NCI-H2196 (cell line): ENCODE results near the gene TTI1.
"Not testable (repeated sequence)": the region's sequence is repeated elsewhere in the genome, so short reads cannot be mapped to it uniquely, and the experiment has no call there.

ENCODE experiments used
- DNase-seq: peaks from one replicate; lab custom pipeline; 2025; ENCODE audit not compliant: unreplicated experiment; lab: John Stamatoyannopoulos, UW

Gene TTI1

GRCh38 chr20:37970856-37971245 is 62.4 kb downstream of the TTI1 start:
- DNase-seq = no peak

- DNase-seq = no peak
Observed at GRCh38 chr20:37969949-37970855, 63.1 kb downstream of the TTI1 start.

GRCh38 chr20:37968841-37969401 is 64.3 kb downstream of the TTI1 start:
- no peak for DNase-seq

- DNase-seq = not testable (repeated sequence)
Observed at GRCh38 chr20:37963483-37963882, 69.8 kb downstream of the TTI1 start.

GRCh38 chr20:37961066-37961465 is 72.2 kb downstream of the TTI1 start:
- DNase-seq = no peak

- no peak for DNase-seq
Observed at GRCh38 chr20:37958856-37959520, 74.3 kb downstream of the TTI1 start.

- DNase-seq = peak; percentile 57
Observed at GRCh38 chr20:37956107-37956585, 77.1 kb downstream of the TTI1 start.

- DNase-seq = no peak
Observed at GRCh38 chr20:37955511-37955910, 77.7 kb downstream of the TTI1 start.

- DNase-seq = no peak
Observed at GRCh38 chr20:37954626-37955025, 78.6 kb downstream of the TTI1 start.

- no peak for DNase-seq
Observed at GRCh38 chr20:37954190-37954589, 79.1 kb downstream of the TTI1 start.

GRCh38 chr20:37948956-37949355 is 84.3 kb downstream of the TTI1 start:
- DNase-seq = no peak

GRCh38 chr20:37947943-37948342 is 85.3 kb downstream of the TTI1 start:
- DNase-seq = no peak

- DNase-seq = no peak
Observed at GRCh38 chr20:37946946-37947345, 86.3 kb downstream of the TTI1 start.

- peak; percentile 35 for DNase-seq
Observed at GRCh38 chr20:37945091-37945547, 88.1 kb downstream of the TTI1 start.

- no peak for DNase-seq
Observed at GRCh38 chr20:37944456-37944981, 88.7 kb downstream of the TTI1 start.

GRCh38 chr20:37943501-37944455 is 89.5 kb downstream of the TTI1 start:
- no peak for DNase-seq

- DNase-seq = no peak
Observed at GRCh38 chr20:37943033-37943432, 90.2 kb downstream of the TTI1 start.

- DNase-seq = no peak
Observed at GRCh38 chr20:37941992-37942391, 91.3 kb downstream of the TTI1 start.

- no peak for DNase-seq
Observed at GRCh38 chr20:37941332-37941731, 91.9 kb downstream of the TTI1 start.

- DNase-seq = no peak
Observed at GRCh38 chr20:37940858-37941257, 92.4 kb downstream of the TTI1 start.
